Stimulated activated CD8-positive, alpha-beta memory T cell treated with anti-CD3 and anti-CD28 coated beads, Interleukin-12 subunit alpha, Interleukin-12 subunit beta, amount 100 ng/mL, for 24 hours (primary cell): ENCODE results near the gene PRSS3.
"Not testable (repeated sequence)": the region's sequence is repeated elsewhere in the genome, so short reads cannot be mapped to it uniquely, and the experiment has no call there.

Experiments
- DNase-seq: peaks from one replicate; pipeline ENCODE4 v3.0.0-alpha.2; 2020; ENCODE audit errors: extremely low read depth

Gene PRSS3

GRCh38 chr9:33795281-33795680 lies at the start of gene PRSS3:
PRSS3 (plus strand) TSS chr9:33795561; CDS start chr9:33795574, 13 bp downstream.
- DNase-seq = no peak

- DNase-seq = no peak
Observed at GRCh38 chr9:33748633-33749304, 46.6 kb upstream of the PRSS3 start.

- DNase-seq = not testable (repeated sequence)
Observed at GRCh38 chr9:33749305-33749654, 46.1 kb upstream of the PRSS3 start.

- no peak for DNase-seq
Observed at GRCh38 chr9:33750307-33750838, 45.0 kb upstream of the PRSS3 start.

GRCh38 chr9:33750839-33751339 lies 44.5 kb upstream of the PRSS3 start:
- DNase-seq = no peak

GRCh38 chr9:33751536-33752129 lies 43.7 kb upstream of the PRSS3 start:
- no peak for DNase-seq

GRCh38 chr9:33752130-33752637 lies 43.2 kb upstream of the PRSS3 start:
- no peak for DNase-seq

GRCh38 chr9:33752789-33753188 lies 42.6 kb upstream of the PRSS3 start:
- DNase-seq = not testable (repeated sequence)

GRCh38 chr9:33759648-33760047 lies 35.7 kb upstream of the PRSS3 start:
- not testable (repeated sequence) for DNase-seq

- DNase-seq = no peak
Observed at GRCh38 chr9:33762343-33762742, 33.0 kb upstream of the PRSS3 start.

- DNase-seq = not testable (repeated sequence)
Observed at GRCh38 chr9:33763709-33764108, 31.7 kb upstream of the PRSS3 start.

- DNase-seq = no peak
Observed at GRCh38 chr9:33765411-33765810, 29.9 kb upstream of the PRSS3 start.

- not testable (repeated sequence) for DNase-seq
Observed at GRCh38 chr9:33770156-33770880, 25.0 kb upstream of the PRSS3 start.

GRCh38 chr9:33773135-33773534 lies 22.2 kb upstream of the PRSS3 start:
- DNase-seq = not testable (repeated sequence)

GRCh38 chr9:33774074-33774659 lies 21.2 kb upstream of the PRSS3 start:
- not testable (repeated sequence) for DNase-seq

GRCh38 chr9:33776578-33776977 lies 18.8 kb upstream of the PRSS3 start:
- no peak for DNase-seq

GRCh38 chr9:33778700-33779351 lies 16.5 kb upstream of the PRSS3 start:
- DNase-seq = no peak

- no peak for DNase-seq
Observed at GRCh38 chr9:33780276-33780675, 15.1 kb upstream of the PRSS3 start.

GRCh38 chr9:33781736-33782135 lies 13.6 kb upstream of the PRSS3 start:
- DNase-seq = no peak

- DNase-seq = no peak
Observed at GRCh38 chr9:33782395-33783152, 12.8 kb upstream of the PRSS3 start.

GRCh38 chr9:33785914-33786313 lies 9.4 kb upstream of the PRSS3 start:
- no peak for DNase-seq
